Esophagus muscularis mucosa (tissue), 4 donors: ENCODE results near the gene FTH1. TPM values are rescaled to one million over a fixed set of nuclear protein-coding genes. Genes with fewer than 3 reads are reported as not detected.

Experiments used
- DNase-seq: peaks from one replicate; pipeline ENCODE4 v3.0.0-alpha.2; 2017; ENCODE audit errors: extremely low spot score
- H3K27ac ChIP-seq, 4 donors: fragments of 200-600 bp; sonication (generic); replicated peaks in 1 of 4; 1 replicate in 3 of 4; 2 replicates in 1 of 4; pipeline ENCODE4 v1.5.1; 2016 to 2019; ENCODE audit warnings: mild to moderate bottlenecking in 1 of 4
- H3K27me3 ChIP-seq, 4 donors: fragments of 200-600 bp; sonication (generic); one replicate each; pipeline versions ENCODE4 v1.5.1 to v1.6.0; 2016 to 2019
- H3K36me3 ChIP-seq, 4 donors: fragments of 200-600 bp; sonication (generic); one replicate each; pipeline ENCODE4 v1.5.1; 2016 to 2019
- H3K4me1 ChIP-seq, 4 donors: fragments of 200-600 bp; sonication (generic); one replicate each; pipeline ENCODE4 v1.5.1; 2016 to 2019
- H3K4me3 ChIP-seq, 4 donors: fragments of 200-600 bp; sonication (generic); 1 replicate in 2 of 4; 2 replicates in 2 of 4; pipeline ENCODE4 v1.5.1; 2016 to 2019; ENCODE audit warnings: mild to moderate bottlenecking in 4 of 4, moderate library complexity in 1 of 4
- H3K9me3 ChIP-seq, 4 donors: fragments of 200-600 bp; sonication (generic); 1 replicate in 3 of 4; 2 replicates in 1 of 4; pipeline ENCODE4 v1.5.1; 2016 to 2019
- CTCF ChIP-seq, 3 experiments: fragments of 200-600 bp in 2 of 3; fragments of 450-650 bp in 1 of 3; sonication (generic) in 2 of 3; IDR thresholded peaks; one replicate each; pipeline ENCODE4 v1.5.1; 2017 to 2019; ENCODE audit warnings: antibody characterized with exemption in 3 of 3, mild to moderate bottlenecking in 2 of 3, moderate library complexity in 1 of 3
- EP300 ChIP-seq: sonication (generic); formaldehyde crosslinking; IDR thresholded peaks from one replicate; pipeline ENCODE4 v1.6.1; 2017; ENCODE audit warnings: antibody characterized with exemption
- POLR2A ChIP-seq: fragments of 450-650 bp; IDR thresholded peaks from one replicate; pipeline ENCODE4 v1.6.1; 2017; ENCODE audit warnings: antibody characterized with exemption, moderate library complexity, mild to moderate bottlenecking, low read depth
- POLR2AphosphoS5 ChIP-seq, 2 donors: sonication (generic); formaldehyde crosslinking; IDR thresholded peaks; one replicate each; pipeline ENCODE4 v1.6.1; 2017; ENCODE audit warnings: antibody characterized with exemption in 2 of 2
- WGBS: methylation state at CpG from one replicate; pipeline ENCODE4 v1.1.5; 2018; 5-methylcytosine and 5-hydroxymethylcytosine counted together
- intact Hi-C: fragments of 100-400 bp; cut with DNase I; formaldehyde crosslinking; loops from one replicate; pipeline ENCODE4 v1.15.1; 2023
- total RNA-seq, 4 donors: library from RNA; depleted of rRNA; stranded (reverse); fragments of >200 nt; gene quantifications; one replicate each; pipeline versions ENCODE4 v1.1.0 to v1.2.1, GENCODE V29; 2016

Gene FTH1
- total RNA-seq, 4 donors from 2014 or later: 1,795 to 3,027 (median 2,719) TPM

DNA sequence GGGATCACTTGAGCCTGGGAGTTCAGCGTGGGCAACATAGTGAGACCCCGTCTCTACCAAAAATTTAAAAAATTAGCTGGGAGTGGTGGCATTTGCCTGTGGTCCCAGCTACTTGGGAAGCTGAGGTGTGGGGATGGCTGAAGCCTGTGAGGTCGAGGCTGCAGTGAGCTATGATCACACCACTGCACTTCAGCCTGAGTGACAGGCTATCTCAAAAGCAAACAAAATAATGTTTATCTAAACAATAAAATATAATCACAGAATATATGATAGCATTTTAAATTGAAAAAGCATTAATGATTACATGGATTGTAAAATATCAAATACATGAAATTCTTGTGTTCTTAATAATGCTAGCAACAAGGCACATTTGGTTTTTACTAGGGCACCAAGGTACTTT is 14.6 kb downstream of the FTH1 start:
- Histone ChIP-seq H3K27ac (no peak overlapping the region), H3K36me3 (peaks cover 0 to 11% (median under 1%) of the 10 kb centered on the region in 4 donors), H3K27me3 (peaks cover 0 to 36% (median 0%) of the 10 kb centered on the region in 4 donors), H3K4me1 (peaks cover 23 to 56% (median 42%) of the 10 kb centered on the region in 4 donors), H3K9me3 (no peaks in the 10 kb centered on the region), H3K4me3 (no peak overlapping the region)
- intact Hi-C loops: loop anchor here (5.0 kb wide), 1 partner anchor 129 kb away; no protein-coding TSS in a partner anchor
- no peak for DNase-seq
- 100% methylated on average over 3 of the region's 3 CpGs for WGBS
- TF ChIP-seq POLR2A: no peak
- no peak for TF ChIP-seq EP300
- no peak for TF ChIP-seq CTCF (IDR thresholded peaks at IDR 0.05)
- no peak for TF ChIP-seq POLR2AphosphoS5 (IDR thresholded peaks at IDR 0.05)

- Histone ChIP-seq H3K36me3 (no peaks in the 10 kb centered on the region), H3K4me1 (peaks cover 29 to 61% (median 50%) of the 10 kb centered on the region in 4 donors), H3K4me3 (no peak overlapping the region), H3K9me3 (no peaks in the 10 kb centered on the region), H3K27me3 (peaks cover 0 to 36% (median 0%) of the 10 kb centered on the region in 4 donors), H3K27ac (no peak overlapping the region)
- intact Hi-C loops: loop anchor here (5.0 kb wide), 1 partner anchor 131 kb away; no protein-coding TSS in a partner anchor
- DNase-seq: peak; percentile 90
- 92% methylated on average over 9 of the region's 11 CpGs for WGBS
- TF ChIP-seq EP300: no peak
- TF ChIP-seq POLR2AphosphoS5 (IDR thresholded peaks at IDR 0.05): no peak
- no peak for TF ChIP-seq CTCF (IDR thresholded peaks at IDR 0.05)
- no peak for TF ChIP-seq POLR2A
These were observed 15.8 kb downstream of the FTH1 start for GRCh38 chr11:61951484-61952135.

- intact Hi-C loops: loop anchor here (5.0 kb wide), 1 partner anchor 132 kb away; no protein-coding TSS in a partner anchor
- H3K4me1 ChIP-seq: peaks cover 21 to 45% (median 39%) of the 10 kb centered on the region in 4 donors
These were observed 17.3 kb downstream of the FTH1 start, which contains the start of gene BEST1 for GRCh38 chr11:61950035-61950547. Gene BEST1 (plus strand): TSS chr11:61950351. CDS start chr11:61951807, 1,456 bp downstream.

More at GRCh38 chr11:61950035-61950547, 17.3 kb downstream of the FTH1 start, which contains the start of gene BEST1:
- peaks cover 0 to 27% (median 0%) of the 10 kb centered on the region in 4 donors for H3K27me3 ChIP-seq
- no peaks in the 10 kb centered on the region for H3K9me3 ChIP-seq
- H3K4me3 ChIP-seq: peak within 1 kb of the TSS in 1 of 4 donors; percentile 9
- WGBS: 100% methylated on average over 2 of the region's 8 CpGs
- TF ChIP-seq POLR2A: no peak
- TF ChIP-seq EP300: no peak
- no peak for TF ChIP-seq POLR2AphosphoS5 (IDR thresholded peaks at IDR 0.05)
- no peak for TF ChIP-seq CTCF (IDR thresholded peaks at IDR 0.05)
- peak within 1 kb of the TSS; percentile 41 to 76 (median 64) for H3K27ac ChIP-seq
- no peaks in the 10 kb centered on the region for H3K36me3 ChIP-seq
- DNase-seq: no peak
